Epithelial cell of umbilical artery (primary cell): ENCODE measurements around the gene SERPINB5. TPM values are rescaled to one million over a fixed set of nuclear protein-coding genes. Genes with fewer than 3 reads are reported as not detected.

Experiments used
- total RNA-seq: library from RNA; depleted of rRNA; stranded (reverse); fragments of >200 nt; gene quantifications from 2 replicates; pipeline ENCODE4 v1.2.3, GENCODE V29; 2014

SERPINB5 gene, protein sequence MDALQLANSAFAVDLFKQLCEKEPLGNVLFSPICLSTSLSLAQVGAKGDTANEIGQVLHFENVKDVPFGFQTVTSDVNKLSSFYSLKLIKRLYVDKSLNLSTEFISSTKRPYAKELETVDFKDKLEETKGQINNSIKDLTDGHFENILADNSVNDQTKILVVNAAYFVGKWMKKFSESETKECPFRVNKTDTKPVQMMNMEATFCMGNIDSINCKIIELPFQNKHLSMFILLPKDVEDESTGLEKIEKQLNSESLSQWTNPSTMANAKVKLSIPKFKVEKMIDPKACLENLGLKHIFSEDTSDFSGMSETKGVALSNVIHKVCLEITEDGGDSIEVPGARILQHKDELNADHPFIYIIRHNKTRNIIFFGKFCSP
- not detected in 2 replicates for total RNA-seq

DNA sequence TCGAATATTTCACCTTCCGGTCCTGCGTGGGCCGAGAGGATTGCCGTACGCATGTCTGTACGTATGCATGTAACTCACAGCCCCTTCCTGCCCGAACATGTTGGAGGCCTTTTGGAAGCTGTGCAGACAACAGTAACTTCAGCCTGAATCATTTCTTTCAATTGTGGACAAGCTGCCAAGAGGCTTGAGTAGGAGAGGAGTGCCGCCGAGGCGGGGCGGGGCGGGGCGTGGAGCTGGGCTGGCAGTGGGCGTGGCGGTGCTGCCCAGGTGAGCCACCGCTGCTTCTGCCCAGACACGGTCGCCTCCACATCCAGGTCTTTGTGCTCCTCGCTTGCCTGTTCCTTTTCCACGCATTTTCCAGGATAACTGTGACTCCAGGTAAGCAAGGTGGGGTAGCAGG is at the start of gene SERPINB5:
Gene SERPINB5 (plus strand): TSS at position 291 of the 400 bp plus-strand sequence. CDS start 7,471 bp downstream, outside the sequence.

DNA sequence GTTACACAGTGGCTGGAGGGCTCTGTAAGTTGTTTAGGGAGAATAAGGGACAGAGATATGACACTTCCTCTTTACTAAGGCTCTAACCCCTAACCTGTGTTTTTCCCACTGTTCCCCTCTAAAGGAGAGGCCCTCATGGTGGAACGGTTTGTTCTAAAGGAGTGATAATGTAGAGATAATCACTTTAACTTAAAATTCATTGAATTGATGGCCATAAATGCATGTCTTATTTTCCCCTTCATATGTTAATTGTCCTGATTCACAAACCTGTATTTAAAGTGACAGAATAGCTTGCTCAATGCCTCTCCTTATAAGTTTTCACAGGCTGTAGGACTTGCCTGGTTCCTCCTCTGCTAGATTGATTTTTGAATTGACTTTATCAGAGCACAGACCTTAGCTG is 65.3 kb downstream of the SERPINB5 start, which contains the start of gene SERPINB12:
Gene SERPINB12 (plus strand): TSS at position 301 of the 400 bp plus-strand sequence. CDS start 13,791 bp downstream, outside the sequence.

Other genes starting within 250 kb of the SERPINB5 start
- gene BCL2, start 157.2 kb upstream of the SERPINB5 start, total RNA-seq, result 1.6 and 2.0 TPM in 2 replicates
- gene KDSR, start 109.8 kb upstream of the SERPINB5 start, total RNA-seq, result 18.8 and 22.3 TPM in 2 replicates
- gene VPS4B, start 54.5 kb upstream of the SERPINB5 start, total RNA-seq, result 42.2 and 61.7 TPM in 2 replicates
- not detected in 2 replicates for gene SERPINB12, start 65.4 kb downstream of the SERPINB5 start, total RNA-seq
- not detected in 2 replicates for gene SERPINB13, start 110.4 kb downstream of the SERPINB5 start, total RNA-seq
- under 0.01 and 0.15 TPM in 2 replicates for gene SERPINB4, start 167.3 kb downstream of the SERPINB5 start, total RNA-seq
- not detected in 2 replicates for gene SERPINB3, start 184.9 kb downstream of the SERPINB5 start, total RNA-seq
- gene SERPINB11, start 226.0 kb downstream of the SERPINB5 start, total RNA-seq, result not detected in 2 replicates